Measurements from ENCODE around the gene AFM. TPM values are rescaled to one million over a fixed set of nuclear protein-coding genes. Genes with fewer than 3 reads are reported as not detected.

AFM gene
- total RNA-seq, 2 experiments from 2014 or later: not detected

GRCh38 chr4:73501664-73502265 lies 20.2 kb downstream of the AFM start:
- no peak overlapping the region for H3K27ac Mint-ChIP-seq
- H3K9me3 Mint-ChIP-seq: no peaks in the 10 kb centered on the region
- no peak overlapping the region for H3K4me3 Mint-ChIP-seq
- H3K36me3 Mint-ChIP-seq: no peaks in the 10 kb centered on the region
- H3K4me1 Mint-ChIP-seq: no peaks in the 10 kb centered on the region
- no peak for DNase-seq
- no peaks in the 10 kb centered on the region for H3K27me3 Mint-ChIP-seq
- ATAC-seq (ENCODE audit: low read depth): no peak
- POLR2A ChIA-PET: no interaction called here

- POLR2A ChIA-PET: no interaction called here
- no peaks in the 10 kb centered on the region for H3K4me1 Mint-ChIP-seq
- H3K27me3 Mint-ChIP-seq: no peaks in the 10 kb centered on the region
- H3K36me3 Mint-ChIP-seq: no peaks in the 10 kb centered on the region
- no peak overlapping the region for H3K27ac Mint-ChIP-seq
- H3K9me3 Mint-ChIP-seq: no peaks in the 10 kb centered on the region
- no peak for DNase-seq
- ATAC-seq (ENCODE audit: low read depth): no peak
- no peak overlapping the region for H3K4me3 Mint-ChIP-seq
Measured at GRCh38 chr4:73505567-73505966, 24.0 kb downstream of the AFM start.

- no peaks in the 10 kb centered on the region for H3K4me1 Mint-ChIP-seq
- no peak overlapping the region for H3K4me3 Mint-ChIP-seq
- ATAC-seq (ENCODE audit: low read depth) (no peak), DNase-seq (no peak)
- no peaks in the 10 kb centered on the region for H3K9me3 Mint-ChIP-seq
- H3K36me3 Mint-ChIP-seq: no peaks in the 10 kb centered on the region
- no peaks in the 10 kb centered on the region for H3K27me3 Mint-ChIP-seq
- POLR2A ChIA-PET: no interaction called here
- no peak overlapping the region for H3K27ac Mint-ChIP-seq
Measured at GRCh38 chr4:73507541-73507940, 26.0 kb downstream of the AFM start.

- DNase-seq (no peak), ATAC-seq (ENCODE audit: low read depth) (no peak)
- no peaks in the 10 kb centered on the region for H3K27me3 Mint-ChIP-seq
- no peak overlapping the region for H3K4me3 Mint-ChIP-seq
- H3K9me3 Mint-ChIP-seq: no peaks in the 10 kb centered on the region
- H3K4me1 Mint-ChIP-seq: no peaks in the 10 kb centered on the region
- POLR2A ChIA-PET: no interaction called here
- H3K36me3 Mint-ChIP-seq: no peaks in the 10 kb centered on the region
- H3K27ac Mint-ChIP-seq: no peak overlapping the region
Measured at GRCh38 chr4:73508651-73509050, 27.1 kb downstream of the AFM start.

- H3K27ac Mint-ChIP-seq: no peak overlapping the region
- ATAC-seq (ENCODE audit: low read depth) (no peak), DNase-seq (no peak)
- H3K9me3 Mint-ChIP-seq: no peaks in the 10 kb centered on the region
- H3K4me1 Mint-ChIP-seq: no peaks in the 10 kb centered on the region
- H3K36me3 Mint-ChIP-seq: no peaks in the 10 kb centered on the region
- peaks cover 12% of the 10 kb centered on the region for H3K27me3 Mint-ChIP-seq
- no peak overlapping the region for H3K4me3 Mint-ChIP-seq
- POLR2A ChIA-PET: no interaction called here
Measured at GRCh38 chr4:73518340-73518739, 36.8 kb downstream of the AFM start.

- Mint-ChIP-seq H3K27ac (no peak overlapping the region), H3K36me3 (no peaks in the 10 kb centered on the region), H3K4me1 (no peaks in the 10 kb centered on the region), H3K27me3 (peaks cover 12% of the 10 kb centered on the region), H3K9me3 (no peaks in the 10 kb centered on the region), H3K4me3 (no peak overlapping the region)
- DNase-seq: no peak
- POLR2A ChIA-PET: no interaction called here
- ATAC-seq (ENCODE audit: low read depth): no peak
Measured at GRCh38 chr4:73520821-73521220, 39.3 kb downstream of the AFM start.

GRCh38 chr4:73523126-73523525 lies 41.6 kb downstream of the AFM start:
- Mint-ChIP-seq H3K4me3 (no peak overlapping the region), H3K36me3 (no peaks in the 10 kb centered on the region), H3K4me1 (no peaks in the 10 kb centered on the region), H3K27ac (no peak overlapping the region), H3K9me3 (no peaks in the 10 kb centered on the region), H3K27me3 (peaks cover 8% of the 10 kb centered on the region)
- POLR2A ChIA-PET: no interaction called here
- DNase-seq (no peak), ATAC-seq (ENCODE audit: low read depth) (no peak)

- Mint-ChIP-seq H3K9me3 (no peaks in the 10 kb centered on the region), H3K27me3 (peaks cover 3% of the 10 kb centered on the region)
- ATAC-seq (ENCODE audit: low read depth): no peak
Measured at GRCh38 chr4:73525611-73526010, 44.1 kb downstream of the AFM start.

GRCh38 chr4:73527196-73527595 lies 45.7 kb downstream of the AFM start:
- POLR2A ChIA-PET: no interaction called here
- H3K4me1 Mint-ChIP-seq: no peaks in the 10 kb centered on the region
- H3K9me3 Mint-ChIP-seq: no peaks in the 10 kb centered on the region
- no peak for ATAC-seq (ENCODE audit: low read depth)
- no peaks in the 10 kb centered on the region for H3K36me3 Mint-ChIP-seq
- no peak overlapping the region for H3K27ac Mint-ChIP-seq
- no peak for DNase-seq
- peaks cover 2% of the 10 kb centered on the region for H3K27me3 Mint-ChIP-seq
- no peak overlapping the region for H3K4me3 Mint-ChIP-seq

More at GRCh38 chr4:73525611-73526010, 44.1 kb downstream of the AFM start:
- Mint-ChIP-seq H3K27ac (no peak overlapping the region), H3K36me3 (no peaks in the 10 kb centered on the region), H3K4me1 (no peaks in the 10 kb centered on the region), H3K4me3 (no peak overlapping the region)
- POLR2A ChIA-PET: no interaction called here
- DNase-seq: no peak

GRCh38 chr4:73528171-73528570 lies 46.6 kb downstream of the AFM start:
- no peaks in the 10 kb centered on the region for H3K4me1 Mint-ChIP-seq

GRCh38 chr4:73533515-73534422 lies 52.2 kb downstream of the AFM start:
- POLR2A ChIA-PET: no interaction called here
- Mint-ChIP-seq H3K4me3 (no peak overlapping the region), H3K9me3 (no peaks in the 10 kb centered on the region), H3K27me3 (peaks cover 4% of the 10 kb centered on the region), H3K36me3 (no peaks in the 10 kb centered on the region), H3K4me1 (no peaks in the 10 kb centered on the region), H3K27ac (no peak overlapping the region)
- no peak for ATAC-seq (ENCODE audit: low read depth)
- DNase-seq: no peak

More at GRCh38 chr4:73528171-73528570, 46.6 kb downstream of the AFM start:
- DNase-seq: no peak
- H3K27ac Mint-ChIP-seq: no peak overlapping the region
- H3K4me3 Mint-ChIP-seq: no peak overlapping the region
- no peak for ATAC-seq (ENCODE audit: low read depth)
- no peaks in the 10 kb centered on the region for H3K36me3 Mint-ChIP-seq
- no peaks in the 10 kb centered on the region for H3K9me3 Mint-ChIP-seq
- H3K27me3 Mint-ChIP-seq: peaks cover 2% of the 10 kb centered on the region
- POLR2A ChIA-PET: no interaction called here

GRCh38 chr4:73538162-73538561 lies 56.6 kb downstream of the AFM start:
- no peaks in the 10 kb centered on the region for H3K4me1 Mint-ChIP-seq
- DNase-seq: no peak
- POLR2A ChIA-PET: no interaction called here
- no peak overlapping the region for H3K4me3 Mint-ChIP-seq
- no peaks in the 10 kb centered on the region for H3K9me3 Mint-ChIP-seq
- no peak for ATAC-seq (ENCODE audit: low read depth)
- peaks cover 2% of the 10 kb centered on the region for H3K27me3 Mint-ChIP-seq
- no peak overlapping the region for H3K27ac Mint-ChIP-seq
- H3K36me3 Mint-ChIP-seq: no peaks in the 10 kb centered on the region

- H3K4me1 Mint-ChIP-seq: no peaks in the 10 kb centered on the region
- POLR2A ChIA-PET: no interaction called here
- H3K27ac Mint-ChIP-seq: no peak overlapping the region
- peaks cover 2% of the 10 kb centered on the region for H3K27me3 Mint-ChIP-seq
- no peak overlapping the region for H3K4me3 Mint-ChIP-seq
- ATAC-seq (ENCODE audit: low read depth): no peak
- H3K9me3 Mint-ChIP-seq: no peaks in the 10 kb centered on the region
- H3K36me3 Mint-ChIP-seq: no peaks in the 10 kb centered on the region
- DNase-seq: no peak
Measured at GRCh38 chr4:73539386-73539785, 57.8 kb downstream of the AFM start.

GRCh38 chr4:73540826-73541225 lies 59.3 kb downstream of the AFM start:
- Mint-ChIP-seq H3K27ac (no peak overlapping the region), H3K4me3 (no peak overlapping the region), H3K27me3 (no peaks in the 10 kb centered on the region), H3K36me3 (no peaks in the 10 kb centered on the region), H3K4me1 (no peaks in the 10 kb centered on the region), H3K9me3 (no peaks in the 10 kb centered on the region)
- ATAC-seq (ENCODE audit: low read depth) (no peak), DNase-seq (no peak)
- POLR2A ChIA-PET: no interaction called here
